OCI-LY7 (cell line): ENCODE results near the gene REM1. TPM values are rescaled to one million over a fixed set of nuclear protein-coding genes. Genes with fewer than 3 reads are reported as not detected.

Experiments
- BruUV-seq: library from RNA; stranded (reverse); fragments of 400-500 nt; replicated peaks from 2 replicates; lab custom pipeline; 2021; lab: Mats Ljungman, UMichigan
- CTCF ChIA-PET: fragments of 300-600 bp; sonication (Branson Sonifier 250); formaldehyde crosslinking; loops from one replicate; lab custom pipeline; 2022; ENCODE audit warnings: antibody characterized with exemption; ENCODE audit not compliant: unreplicated experiment; lab: Charles Lee
- POLR2A ChIA-PET: fragments of 300-600 bp; sonication (Branson Sonifier 250); formaldehyde crosslinking; loops from one replicate; lab custom pipeline; 2022; ENCODE audit warnings: antibody characterized with exemption; lab: Charles Lee
- DNase-seq: peaks from one replicate; pipeline ENCODE4 v3.0.0-alpha.2; 2015; ENCODE audit warnings: low spot score
- H2AFZ ChIP-seq: fragments of 200-600 bp; sonication (generic), shearing (Covaris generic); 2 replicates; pipeline ENCODE4 v1.6.1; 2014; ENCODE audit warnings: mild to moderate bottlenecking, antibody characterized with exemption, low read length, moderate library complexity
- H3K27ac ChIP-seq: fragments of 200-600 bp; sonication (generic); 2 replicates; pipeline ENCODE4 v1.5.1; 2014; ENCODE audit warnings: mixed run types, low read depth, mild to moderate bottlenecking, moderate library complexity, low read length, inconsistent platforms; ENCODE audit not compliant: poor library complexity, severe bottlenecking
- H3K36me3 ChIP-seq: fragments of 200-600 bp; sonication (generic); 2 replicates; pipeline ENCODE4 v1.6.1; 2014; ENCODE audit warnings: mild to moderate bottlenecking, antibody characterized with exemption, low read length, moderate library complexity, mixed read lengths; ENCODE audit not compliant: insufficient read depth
- H3K4me1 ChIP-seq: fragments of 200-600 bp; sonication (generic); 2 replicates; pipeline ENCODE4 v1.5.1; 2014; ENCODE audit warnings: mild to moderate bottlenecking, low read length; ENCODE audit not compliant: insufficient read depth, poor library complexity, severe bottlenecking
- H3K4me2 ChIP-seq: fragments of 200-600 bp; sonication (generic); 2 replicates; pipeline ENCODE4 v1.6.1; 2014; ENCODE audit warnings: mild to moderate bottlenecking, low read length
- H3K4me3 ChIP-seq: fragments of 200-600 bp; sonication (generic); 2 replicates; pipeline ENCODE4 v1.5.1; 2014; ENCODE audit warnings: mild to moderate bottlenecking, low read depth, low read length; ENCODE audit not compliant: poor library complexity, severe bottlenecking
- H3K79me2 ChIP-seq: fragments of 200-600 bp; sonication (generic); 2 replicates; pipeline ENCODE4 v1.6.1; 2016; ENCODE audit warnings: low read depth, mild to moderate bottlenecking, low read length, moderate library complexity, mixed read lengths; ENCODE audit not compliant: insufficient read depth
- H3K9me2 ChIP-seq: fragments of 200-600 bp; sonication (generic); 2 replicates; pipeline ENCODE4 v1.6.1; 2016; ENCODE audit warnings: mild to moderate bottlenecking, low read length, mixed read lengths; ENCODE audit not compliant: insufficient read depth
- H3K9me3 ChIP-seq: fragments of 200-600 bp; sonication (generic); 2 replicates; pipeline ENCODE4 v1.6.1; 2014; ENCODE audit warnings: mild to moderate bottlenecking, mixed run types, low read length, mixed read lengths
- H4K20me1 ChIP-seq: fragments of 200-600 bp; sonication (generic); 2 replicates; pipeline ENCODE4 v1.6.1; 2014; ENCODE audit warnings: mild to moderate bottlenecking, antibody characterized with exemption, low read length, moderate library complexity, mixed read lengths; ENCODE audit not compliant: insufficient read depth
- EZH2phosphoT487 ChIP-seq: fragments of 200-600 bp; sonication (generic); IDR thresholded peaks from 2 replicates; pipeline ENCODE4 v1.6.1; 2018; ENCODE audit warnings: low read depth, borderline replicate concordance, mild to moderate bottlenecking, mixed run types, antibody characterized with exemption, low read length, moderate library complexity, mixed read lengths
- intact Hi-C: fragments of 100-400 bp; cut with micrococcal nuclease; formaldehyde crosslinking; loops from one replicate; pipeline ENCODE4 v1.10.0; 2022; ENCODE audit not compliant: unreplicated experiment
- total RNA-seq, 2 experiments: library from RNA; depleted of rRNA in 1 of 2; stranded (reverse); fragments of >200 nt in 1 of 2; shearing (Covaris generic) in 1 of 2; gene quantifications; 2 replicates each; pipeline ENCODE4 v1.2.3, GENCODE V29; 2014 to 2022
- TF ChIP-seq, protein P1 (sequence below): fragments of 200-600 bp; sonication (generic); conservative IDR thresholded peaks from 2 replicates; pipeline ENCODE4 v1.5.1; 2014; ENCODE audit warnings: mild to moderate bottlenecking, antibody characterized with exemption, low read length, moderate library complexity, mixed read lengths

The REM1 gene
- total RNA-seq, 2 experiments from 2014 or later: not detected

DNA sequence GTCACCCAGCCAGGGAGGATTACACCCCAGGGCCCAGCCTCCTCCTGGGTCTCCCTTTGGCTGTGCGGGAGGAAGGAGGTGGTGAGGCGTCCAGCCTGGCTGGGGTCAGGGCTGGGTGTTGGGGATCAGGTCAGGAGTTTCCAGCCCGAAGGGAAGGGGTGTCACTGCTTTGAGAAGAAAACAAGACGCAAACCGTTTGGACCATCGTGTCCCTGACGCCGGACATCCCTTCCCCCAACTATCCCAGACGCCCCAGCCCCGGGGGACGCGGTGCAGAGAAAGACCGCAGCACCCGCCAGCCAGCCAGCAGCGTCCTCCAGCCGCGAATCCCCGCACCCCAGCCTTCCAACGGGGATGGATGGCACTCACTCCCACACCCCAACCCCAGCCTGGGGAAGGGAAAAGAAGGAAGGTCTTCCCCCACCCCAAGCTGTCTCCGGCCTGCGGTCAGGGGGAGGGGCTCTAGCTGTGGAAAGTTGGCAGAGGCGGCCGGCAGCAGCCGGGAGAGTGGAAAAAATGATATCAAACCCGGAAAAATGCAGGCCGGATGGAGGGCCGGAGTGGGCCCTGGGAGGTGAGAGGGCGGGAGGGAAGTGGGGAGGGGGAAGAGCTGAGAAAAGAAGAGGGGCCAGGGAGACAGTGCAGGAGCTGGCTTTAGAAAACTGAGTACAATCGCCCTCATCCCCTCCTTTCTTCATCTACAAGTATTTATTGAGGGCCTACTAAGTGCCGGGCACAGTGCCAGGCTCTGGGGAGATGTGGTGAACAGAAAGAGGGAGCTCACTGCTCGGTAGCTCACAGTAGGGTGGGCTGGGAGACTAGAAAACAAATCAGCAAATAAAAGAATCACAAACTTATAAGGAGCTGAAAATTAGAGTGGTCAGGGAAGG, 10.6 kb downstream of the REM1 start:
- Histone ChIP-seq H2AFZ (no peak overlapping the region), H3K27ac (no peak overlapping the region), H3K4me1 (no peaks in the 10 kb centered on the region), H3K4me2 (no peak overlapping the region), H4K20me1 (no peaks in the 10 kb centered on the region), H3K36me3 (no peaks in the 10 kb centered on the region), H3K4me3 (no peak overlapping the region), H3K79me2 (no peaks in the 10 kb centered on the region), H3K9me3 (no peaks in the 10 kb centered on the region), H3K9me2 (no peaks in the 10 kb centered on the region)
- intact Hi-C loops: no loop called here
- TF ChIP-seq, protein P1, sequence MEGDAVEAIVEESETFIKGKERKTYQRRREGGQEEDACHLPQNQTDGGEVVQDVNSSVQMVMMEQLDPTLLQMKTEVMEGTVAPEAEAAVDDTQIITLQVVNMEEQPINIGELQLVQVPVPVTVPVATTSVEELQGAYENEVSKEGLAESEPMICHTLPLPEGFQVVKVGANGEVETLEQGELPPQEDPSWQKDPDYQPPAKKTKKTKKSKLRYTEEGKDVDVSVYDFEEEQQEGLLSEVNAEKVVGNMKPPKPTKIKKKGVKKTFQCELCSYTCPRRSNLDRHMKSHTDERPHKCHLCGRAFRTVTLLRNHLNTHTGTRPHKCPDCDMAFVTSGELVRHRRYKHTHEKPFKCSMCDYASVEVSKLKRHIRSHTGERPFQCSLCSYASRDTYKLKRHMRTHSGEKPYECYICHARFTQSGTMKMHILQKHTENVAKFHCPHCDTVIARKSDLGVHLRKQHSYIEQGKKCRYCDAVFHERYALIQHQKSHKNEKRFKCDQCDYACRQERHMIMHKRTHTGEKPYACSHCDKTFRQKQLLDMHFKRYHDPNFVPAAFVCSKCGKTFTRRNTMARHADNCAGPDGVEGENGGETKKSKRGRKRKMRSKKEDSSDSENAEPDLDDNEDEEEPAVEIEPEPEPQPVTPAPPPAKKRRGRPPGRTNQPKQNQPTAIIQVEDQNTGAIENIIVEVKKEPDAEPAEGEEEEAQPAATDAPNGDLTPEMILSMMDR: no peak
- no peak for TF ChIP-seq EZH2phosphoT487
- no peak for DNase-seq
- ChIA-PET POLR2A (no interaction called here), CTCF (no interaction called here)
- BruUV-seq: no TSS peak

DNA sequence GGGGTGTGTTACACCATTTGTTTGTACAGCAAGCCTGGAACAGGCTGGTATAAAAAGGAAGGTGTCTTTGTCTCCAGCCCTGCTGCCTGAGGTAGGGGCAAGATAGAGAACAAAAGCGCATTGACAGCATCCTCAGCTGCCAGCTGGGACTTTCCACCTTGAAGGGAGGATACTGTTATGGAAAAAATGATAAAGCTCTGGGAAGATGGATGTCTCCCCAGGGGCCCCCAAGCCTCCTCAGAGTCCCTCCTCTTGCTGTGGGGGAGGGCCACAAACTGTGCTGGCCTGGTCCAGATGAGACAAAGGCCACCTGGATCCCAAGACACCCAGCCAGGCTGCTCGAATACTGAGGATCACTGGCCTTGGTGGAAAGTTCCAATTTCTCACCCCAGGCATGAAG, 13.0 kb downstream of the REM1 start:
- no TSS peak for BruUV-seq
- H2AFZ ChIP-seq: no peak overlapping the region
- H3K4me3 ChIP-seq: no peak overlapping the region
- no peak for DNase-seq
- H3K79me2 ChIP-seq: no peaks in the 10 kb centered on the region
- intact Hi-C loops: no loop called here
- no peaks in the 10 kb centered on the region for H3K4me1 ChIP-seq
- H3K27ac ChIP-seq: no peak overlapping the region
- no peak overlapping the region for H3K4me2 ChIP-seq
- CTCF ChIA-PET: no interaction called here
- TF ChIP-seq, protein P1: no peak
- TF ChIP-seq EZH2phosphoT487: no peak
- no peaks in the 10 kb centered on the region for H3K9me3 ChIP-seq
- H3K36me3 ChIP-seq: no peaks in the 10 kb centered on the region
- H4K20me1 ChIP-seq: no peaks in the 10 kb centered on the region
- POLR2A ChIA-PET: interaction anchor here (0.6 kb wide), 1 partner anchor 12 kb away, joined by 4 read pairs; no protein-coding TSS in a partner anchor
- no peaks in the 10 kb centered on the region for H3K9me2 ChIP-seq

DNA sequence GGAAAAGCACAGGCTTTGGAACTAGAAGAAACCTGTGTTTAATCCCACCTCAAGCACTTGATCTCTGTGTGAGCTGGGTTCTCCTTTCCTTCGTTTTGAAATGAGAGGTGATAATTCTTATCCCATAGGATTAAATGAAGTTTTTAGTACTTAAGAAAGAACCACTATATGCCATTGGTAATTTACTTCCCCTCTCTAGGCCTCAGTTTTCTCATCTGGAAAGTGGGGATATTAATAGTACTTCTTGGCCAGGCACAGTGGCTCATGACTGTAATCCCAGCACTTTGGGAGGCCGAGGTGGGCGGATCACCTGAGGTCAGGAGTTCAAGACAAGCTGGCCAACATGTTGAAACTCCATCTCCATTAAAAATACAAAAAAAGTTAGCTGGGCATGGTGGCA, 14.1 kb downstream of the REM1 start:
- Histone ChIP-seq H3K79me2 (no peaks in the 10 kb centered on the region), H2AFZ (no peak overlapping the region), H3K36me3 (no peaks in the 10 kb centered on the region), H3K4me1 (no peaks in the 10 kb centered on the region), H4K20me1 (no peaks in the 10 kb centered on the region), H3K9me2 (no peaks in the 10 kb centered on the region), H3K9me3 (no peaks in the 10 kb centered on the region), H3K27ac (no peak overlapping the region), H3K4me2 (no peak overlapping the region), H3K4me3 (no peak overlapping the region)
- POLR2A ChIA-PET: no interaction called here
- TF ChIP-seq, protein P1: no peak
- no peak for TF ChIP-seq EZH2phosphoT487
- DNase-seq: no peak
- BruUV-seq: no TSS peak
- CTCF ChIA-PET: no interaction called here
- intact Hi-C loops: no loop called here
